PFSK-1 (cell line): ENCODE data around the gene CMTM6.

ENCODE experiments used
- FOXP2 ChIP-seq: optimal IDR thresholded peaks from 2 replicates; pipeline ENCODE3; 2011; ENCODE audit warnings: borderline replicate concordance, control low read depth, inconsistent platforms; ENCODE audit not compliant: insufficient read depth; ENCODE audit errors: extremely low read length, extremely low read depth
- POLR2AphosphoS5 ChIP-seq: IDR thresholded peaks from 2 replicates; pipeline ENCODE4 v1.6.1; 2012; ENCODE audit warnings: low read depth, mild to moderate bottlenecking, control low read depth, low read length, moderate library complexity
- SIN3A ChIP-seq: IDR thresholded peaks from 2 replicates; pipeline ENCODE4 v1.6.1; 2012; ENCODE audit warnings: mild to moderate bottlenecking, low read length, moderate library complexity, borderline replicate concordance; ENCODE audit not compliant: insufficient read depth
- TAF1 ChIP-seq: IDR thresholded peaks from 2 replicates; pipeline ENCODE4 v1.6.1; 2012; ENCODE audit warnings: low read length, control low read depth, borderline replicate concordance; ENCODE audit not compliant: insufficient read depth
- TF ChIP-seq, protein P1 (sequence below), 2 experiments: IDR thresholded peaks; 2 replicates each; pipeline versions ENCODE4 v1.6.1 to v1.8.0; 2011 to 2012; ENCODE audit warnings: low read depth in 2 of 2, low read length in 2 of 2, control low read depth in 1 of 2, inconsistent platforms in 1 of 2, mild to moderate bottlenecking in 1 of 2, moderate library complexity in 1 of 2; ENCODE audit not compliant: insufficient read depth in 1 of 2

CMTM6 gene

GRCh38 chr3:32495085-32495484 is 7.6 kb downstream of the CMTM6 start:
- TF ChIP-seq SIN3A, result no peak
- no peak for TF ChIP-seq FOXP2
- TF ChIP-seq POLR2AphosphoS5, result no peak
- TF ChIP-seq TAF1, result no peak
- TF ChIP-seq, protein P1, sequence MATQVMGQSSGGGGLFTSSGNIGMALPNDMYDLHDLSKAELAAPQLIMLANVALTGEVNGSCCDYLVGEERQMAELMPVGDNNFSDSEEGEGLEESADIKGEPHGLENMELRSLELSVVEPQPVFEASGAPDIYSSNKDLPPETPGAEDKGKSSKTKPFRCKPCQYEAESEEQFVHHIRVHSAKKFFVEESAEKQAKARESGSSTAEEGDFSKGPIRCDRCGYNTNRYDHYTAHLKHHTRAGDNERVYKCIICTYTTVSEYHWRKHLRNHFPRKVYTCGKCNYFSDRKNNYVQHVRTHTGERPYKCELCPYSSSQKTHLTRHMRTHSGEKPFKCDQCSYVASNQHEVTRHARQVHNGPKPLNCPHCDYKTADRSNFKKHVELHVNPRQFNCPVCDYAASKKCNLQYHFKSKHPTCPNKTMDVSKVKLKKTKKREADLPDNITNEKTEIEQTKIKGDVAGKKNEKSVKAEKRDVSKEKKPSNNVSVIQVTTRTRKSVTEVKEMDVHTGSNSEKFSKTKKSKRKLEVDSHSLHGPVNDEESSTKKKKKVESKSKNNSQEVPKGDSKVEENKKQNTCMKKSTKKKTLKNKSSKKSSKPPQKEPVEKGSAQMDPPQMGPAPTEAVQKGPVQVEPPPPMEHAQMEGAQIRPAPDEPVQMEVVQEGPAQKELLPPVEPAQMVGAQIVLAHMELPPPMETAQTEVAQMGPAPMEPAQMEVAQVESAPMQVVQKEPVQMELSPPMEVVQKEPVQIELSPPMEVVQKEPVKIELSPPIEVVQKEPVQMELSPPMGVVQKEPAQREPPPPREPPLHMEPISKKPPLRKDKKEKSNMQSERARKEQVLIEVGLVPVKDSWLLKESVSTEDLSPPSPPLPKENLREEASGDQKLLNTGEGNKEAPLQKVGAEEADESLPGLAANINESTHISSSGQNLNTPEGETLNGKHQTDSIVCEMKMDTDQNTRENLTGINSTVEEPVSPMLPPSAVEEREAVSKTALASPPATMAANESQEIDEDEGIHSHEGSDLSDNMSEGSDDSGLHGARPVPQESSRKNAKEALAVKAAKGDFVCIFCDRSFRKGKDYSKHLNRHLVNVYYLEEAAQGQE (IDR thresholded peaks at IDR 0.05; ENCODE audit: insufficient read depth in 1 of 2, low read depth in 2 of 2, low read length in 2 of 2), result no peak

DNA sequence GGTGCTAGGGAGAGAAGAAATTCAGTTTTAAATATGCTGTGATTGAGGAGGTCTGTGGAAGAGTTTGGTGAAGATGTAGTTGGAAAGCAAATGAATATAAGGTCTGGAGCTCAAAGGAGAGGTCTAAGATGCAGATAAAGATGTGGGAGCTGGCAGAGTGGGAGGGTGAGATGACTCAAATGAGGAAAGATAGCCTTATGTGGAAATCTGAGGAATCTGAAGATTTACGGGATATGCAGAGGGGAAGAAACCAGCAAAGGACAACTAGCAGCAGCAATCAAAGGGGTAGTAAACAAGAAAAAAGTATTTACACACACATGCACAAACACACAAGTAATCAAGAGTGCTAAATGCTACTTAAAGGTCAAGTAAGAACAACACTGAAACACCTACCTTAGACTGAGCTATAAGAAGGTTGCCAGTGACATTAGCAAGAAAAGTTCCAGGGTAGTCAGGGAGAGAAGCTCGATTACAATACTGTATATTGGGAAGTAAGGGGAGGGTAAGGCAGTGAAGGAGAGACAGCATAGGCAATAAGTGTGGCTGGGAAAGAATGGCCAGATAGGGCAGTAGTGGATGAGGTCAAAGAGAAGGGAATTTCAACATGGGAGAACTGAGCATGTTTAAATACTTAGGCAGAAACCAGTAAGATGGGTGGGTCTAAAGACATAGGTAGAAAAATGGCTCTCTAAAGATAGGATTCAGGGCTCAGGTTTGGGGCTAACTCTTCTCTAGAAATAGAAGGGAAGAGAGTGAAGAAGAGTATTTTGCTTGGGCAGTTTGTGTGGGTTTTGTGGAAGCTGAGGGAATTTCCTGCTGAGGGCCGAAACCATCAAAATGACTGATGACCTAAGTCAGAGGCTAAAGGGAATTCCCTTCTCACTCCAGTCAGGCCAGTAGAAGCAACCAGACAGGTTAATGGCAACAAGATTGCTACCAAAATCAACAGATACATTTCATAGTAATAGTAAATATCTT is 8.9 kb downstream of the CMTM6 start:
- TF ChIP-seq TAF1 (no peak), SIN3A (no peak), FOXP2 (no peak), POLR2AphosphoS5 (no peak)
- TF ChIP-seq, protein P1 (IDR thresholded peaks at IDR 0.05; ENCODE audit: insufficient read depth in 1 of 2, low read depth in 2 of 2, low read length in 2 of 2), result no peak

DNA sequence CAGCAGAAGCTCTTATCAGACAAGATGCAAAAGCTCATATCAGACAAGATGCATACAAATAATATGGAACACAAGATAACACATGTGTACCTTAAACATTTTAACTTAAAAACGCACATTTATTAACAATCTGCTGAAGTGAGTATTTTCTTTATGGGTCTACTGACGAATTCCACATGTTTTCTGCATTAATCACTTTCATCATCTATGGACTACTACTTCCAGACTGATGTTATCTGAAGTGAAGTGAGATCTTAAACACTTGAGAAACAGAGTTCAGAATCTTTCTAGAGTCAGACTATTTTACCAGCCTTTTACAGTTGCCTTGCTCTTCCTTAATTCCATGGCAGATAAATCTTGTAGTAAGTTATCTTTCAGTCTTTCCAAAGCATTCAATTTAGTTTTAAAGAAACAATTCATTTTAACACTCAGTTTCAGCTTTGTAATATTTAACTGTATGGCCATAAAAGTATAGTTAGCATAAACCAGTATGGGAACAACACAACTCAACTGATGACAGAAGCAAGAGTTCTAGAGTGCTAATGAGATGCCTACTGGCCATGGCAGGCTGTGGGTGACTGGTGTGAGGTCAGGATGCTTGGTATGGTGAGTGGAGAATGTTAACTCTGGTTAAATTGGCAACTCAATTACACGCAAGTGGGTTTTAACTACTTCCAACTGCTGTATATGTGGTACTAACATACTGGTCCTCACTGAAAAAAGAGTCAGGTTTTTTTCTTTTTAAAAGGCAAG is 9.8 kb downstream of the CMTM6 start:
- no peak for TF ChIP-seq POLR2AphosphoS5
- no peak for TF ChIP-seq FOXP2
- TF ChIP-seq, protein P1 (IDR thresholded peaks at IDR 0.05; ENCODE audit: insufficient read depth in 1 of 2, low read depth in 2 of 2, low read length in 2 of 2), result no peak
- no peak for TF ChIP-seq SIN3A
- TF ChIP-seq TAF1, result no peak

DNA sequence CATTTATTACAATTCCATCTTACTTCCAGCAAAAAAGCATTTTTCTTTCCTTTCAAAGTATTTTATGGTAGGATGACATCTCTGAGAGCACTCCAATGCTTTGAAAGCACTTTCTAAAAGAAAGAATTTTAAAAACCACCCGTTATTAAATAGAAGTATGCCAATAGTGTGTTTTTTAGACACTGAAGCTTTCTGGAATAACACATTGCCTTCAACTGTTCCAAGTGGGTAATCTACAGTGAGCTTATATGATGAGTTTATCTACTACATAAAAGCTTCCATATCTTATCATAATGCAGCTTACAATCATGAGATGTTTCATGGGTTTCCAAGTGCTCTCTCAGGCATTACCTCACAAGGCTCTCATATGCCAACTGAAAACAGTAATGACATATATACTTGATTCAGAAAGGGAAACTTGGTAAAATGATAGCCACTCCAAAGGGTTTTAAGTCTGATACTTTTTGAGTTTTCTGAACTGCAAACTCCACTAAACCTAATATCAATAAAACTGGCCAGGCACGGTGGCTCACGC is 14.1 kb downstream of the CMTM6 start:
- TF ChIP-seq, protein P1 (IDR thresholded peaks at IDR 0.05; ENCODE audit: insufficient read depth in 1 of 2, low read depth in 2 of 2, low read length in 2 of 2), result no peak
- TF ChIP-seq SIN3A (no peak), POLR2AphosphoS5 (no peak), TAF1 (no peak), FOXP2 (no peak)
